Smooth muscle cell (in vitro differentiated cells): ENCODE results near the gene FGD5. TPM values are rescaled to one million over a fixed set of nuclear protein-coding genes. Genes with fewer than 3 reads are reported as not detected.

Experiments
- DNase-seq: peaks from one replicate; lab custom pipeline; 2025; ENCODE audit not compliant: unreplicated experiment; lab: John Stamatoyannopoulos, UW
- H2AFZ ChIP-seq: fragments of 200-600 bp; sonication (generic); 2 replicates; pipeline ENCODE4 v1.6.0; 2016; ENCODE audit warnings: antibody characterized with exemption, low read depth, mild to moderate bottlenecking
- H3F3A ChIP-seq: fragments of 200-600 bp; sonication (generic); 2 replicates; pipeline ENCODE4 v1.6.0; 2017; ENCODE audit warnings: antibody characterized with exemption, low read depth
- H3K27ac ChIP-seq: fragments of 200-600 bp; sonication (generic); 2 replicates; pipeline ENCODE4 v1.5.1; 2016; ENCODE audit warnings: low read depth, mild to moderate bottlenecking
- H3K27me3 ChIP-seq: fragments of 200-600 bp; sonication (generic); 2 replicates; pipeline ENCODE4 v1.6.1; 2016; ENCODE audit warnings: low read depth, mild to moderate bottlenecking
- H3K36me3 ChIP-seq: fragments of 200-600 bp; sonication (generic); 2 replicates; pipeline ENCODE4 v1.5.1; 2016; ENCODE audit warnings: low read depth
- H3K4me1 ChIP-seq: fragments of 200-600 bp; sonication (generic); 2 replicates; pipeline ENCODE4 v1.5.1; 2016; ENCODE audit warnings: low read depth
- H3K4me2 ChIP-seq: fragments of 200-600 bp; sonication (generic); 2 replicates; pipeline ENCODE4 v1.6.0; 2016; ENCODE audit warnings: mild to moderate bottlenecking
- H3K4me3 ChIP-seq: fragments of 200-600 bp; sonication (generic); 2 replicates; pipeline ENCODE4 v1.5.1; 2016; ENCODE audit warnings: mild to moderate bottlenecking
- H3K79me2 ChIP-seq: fragments of 200-600 bp; sonication (generic); 2 replicates; pipeline ENCODE4 v1.6.0; 2016; ENCODE audit warnings: low read depth, mild to moderate bottlenecking
- H3K9ac ChIP-seq: fragments of 200-600 bp; sonication (generic); 2 replicates; pipeline ENCODE4 v1.6.0; 2016; ENCODE audit warnings: low read depth
- H3K9me3 ChIP-seq: fragments of 200-600 bp; sonication (generic); replicated peaks from 2 replicates; pipeline ENCODE4 v1.5.1; 2016; ENCODE audit warnings: low read depth
- H4K20me1 ChIP-seq: fragments of 200-600 bp; sonication (generic); 2 replicates; pipeline ENCODE4 v1.6.0; 2016; ENCODE audit warnings: low read depth
- CTCF ChIP-seq: fragments of 200-600 bp; sonication (generic); IDR thresholded peaks from 2 replicates; pipeline ENCODE4 v1.5.1; 2017; ENCODE audit warnings: borderline replicate concordance, mild to moderate bottlenecking, antibody characterized with exemption; ENCODE audit not compliant: insufficient read depth, poor library complexity, severe bottlenecking
- WGBS: methylation state at CpG from one replicate; pipeline ENCODE4 v1.1.7; 2016; ENCODE audit warnings: low lambda C conversion rate; 5-methylcytosine and 5-hydroxymethylcytosine counted together
- polyA plus RNA-seq: library from polyadenylated mRNA; unstranded; fragments of >200 nt; fragmentation: Nextera tagmentation; extraction: Ambion mirVana; gene quantifications from 2 replicates; pipeline ENCODE4 v1.2.1, GENCODE V29; 2016
- total RNA-seq: library from RNA; depleted of rRNA; stranded (reverse); fragments of >200 nt; gene quantifications from 2 replicates; pipeline ENCODE4 v1.2.3, GENCODE V29; 2014

The FGD5 gene
- total and polyA plus RNA-seq, 2 experiments from 2014 or later, result 0.63 to 0.71 TPM

GRCh38 chr3:14869917-14870782 is 51.4 kb downstream of the FGD5 start:
- Histone ChIP-seq H3K79me2 (no peaks in the 10 kb centered on the region), H3K4me2 (no peak overlapping the region), H3K36me3 (no peaks in the 10 kb centered on the region), H3K27ac (no peak overlapping the region), H3K4me3 (no peak overlapping the region), H3F3A (no peaks in the 10 kb centered on the region), H4K20me1 (no peaks in the 10 kb centered on the region), H3K9ac (no peak overlapping the region), H3K9me3 (no peaks in the 10 kb centered on the region), H2AFZ (no peak overlapping the region), H3K4me1 (no peaks in the 10 kb centered on the region), H3K27me3 (no peaks in the 10 kb centered on the region)
- WGBS, result 85% methylated on average over 17 of the region's 17 CpGs
- DNase-seq, result no peak
- no peak for TF ChIP-seq CTCF

GRCh38 chr3:14870783-14871060 is 52.0 kb downstream of the FGD5 start:
- no peaks in the 10 kb centered on the region for H3K79me2 ChIP-seq
- H3K36me3 ChIP-seq, result no peaks in the 10 kb centered on the region
- H3F3A ChIP-seq, result no peaks in the 10 kb centered on the region
- no peak overlapping the region for H3K9ac ChIP-seq
- no peaks in the 10 kb centered on the region for H3K27me3 ChIP-seq
- H3K9me3 ChIP-seq, result no peaks in the 10 kb centered on the region
- no peak overlapping the region for H3K27ac ChIP-seq
- WGBS, result 70% methylated on average over 4 of the region's 4 CpGs
- H4K20me1 ChIP-seq, result no peaks in the 10 kb centered on the region
- TF ChIP-seq CTCF, result no peak
- no peak overlapping the region for H3K4me2 ChIP-seq
- H2AFZ ChIP-seq, result no peak overlapping the region
- no peak overlapping the region for H3K4me3 ChIP-seq
- H3K4me1 ChIP-seq, result no peaks in the 10 kb centered on the region
- DNase-seq, result no peak

GRCh38 chr3:14871456-14872200 is 52.9 kb downstream of the FGD5 start:
- Histone ChIP-seq H3K79me2 (no peaks in the 10 kb centered on the region), H3K4me3 (no peak overlapping the region), H3K9ac (no peak overlapping the region), H3K36me3 (no peaks in the 10 kb centered on the region), H3F3A (no peaks in the 10 kb centered on the region), H2AFZ (no peak overlapping the region), H3K27ac (no peak overlapping the region), H3K4me1 (no peaks in the 10 kb centered on the region), H3K27me3 (no peaks in the 10 kb centered on the region), H3K9me3 (no peaks in the 10 kb centered on the region), H3K4me2 (no peak overlapping the region), H4K20me1 (no peaks in the 10 kb centered on the region)
- 81% methylated on average over 10 of the region's 10 CpGs for WGBS
- TF ChIP-seq CTCF, result no peak
- no peak for DNase-seq
